HG03045 (cell line): ENCODE data around the gene OR6K6.

Experiments used
- ATAC-seq: cut with Tn5 transposase; IDR thresholded peaks from one replicate; pipeline ENCODE4 v1.9.1; 2021; ENCODE audit warnings: mild to moderate bottlenecking, moderate library complexity; ENCODE audit not compliant: unreplicated experiment

OR6K6 gene

GRCh38 chr1:158800526-158800925, 46.0 kb downstream of the OR6K6 start:
- ATAC-seq, result no peak

DNA sequence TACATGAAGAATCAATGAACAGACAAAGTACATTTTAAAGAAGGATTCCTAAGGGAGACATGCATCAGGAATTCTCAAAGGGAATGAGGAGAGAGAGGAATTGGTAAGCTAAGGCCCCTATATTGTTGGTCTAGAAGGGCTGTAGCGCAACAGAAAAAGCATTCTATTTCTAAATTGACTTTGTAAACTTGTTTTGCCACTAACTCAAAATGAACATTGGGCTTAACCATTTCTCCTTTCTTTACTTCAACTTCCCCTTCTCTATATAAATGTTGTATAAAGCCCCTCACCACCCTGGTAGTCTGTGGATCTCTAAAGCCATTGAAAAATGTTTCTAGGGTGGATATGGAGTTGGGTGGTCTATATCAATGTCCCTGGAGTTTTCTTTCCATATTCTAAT, 46.9 kb downstream of the OR6K6 start:
- no peak for ATAC-seq

- ATAC-seq, result no peak
Measured at GRCh38 chr1:158803678-158804077, 49.2 kb downstream of the OR6K6 start.
